Stimulated activated CD4-positive, alpha-beta T cell treated with anti-CD3 and anti-CD28 coated beads, TNF-alpha, amount 100 ng/mL, for 48 hours (primary cell): ENCODE measurements around the gene ZNHIT3.
"Not testable (repeated sequence)": the region's sequence is repeated elsewhere in the genome, so short reads cannot be mapped to it uniquely, and the experiment has no call there.

Experiments
- DNase-seq, 3 donors: peaks; one replicate each; pipeline ENCODE4 v3.0.0-alpha.2; 2020; ENCODE audit warnings: low read depth in 3 of 3

Gene ZNHIT3

DNA sequence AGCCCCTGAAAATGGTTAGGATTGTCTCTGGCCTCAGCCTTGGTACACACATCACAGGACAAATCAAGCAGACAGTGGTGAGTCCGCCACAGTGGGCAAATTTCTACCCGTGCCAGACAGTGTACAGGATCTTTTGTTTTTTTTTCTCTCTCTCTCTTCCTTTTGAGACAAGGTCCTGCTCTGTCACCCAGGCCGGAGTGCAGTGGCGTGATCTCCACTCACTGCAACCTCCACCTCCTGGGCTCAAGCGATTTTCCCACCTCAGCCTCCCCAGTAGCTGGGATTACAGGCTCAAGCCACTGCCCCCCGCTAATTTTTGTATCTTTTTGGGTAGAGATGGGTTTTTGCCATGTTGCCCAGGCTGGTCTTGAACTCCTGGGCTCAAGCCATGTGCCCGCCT is 2.5 kb upstream of the ZNHIT3 start:
- not testable (repeated sequence) for DNase-seq

DNA sequence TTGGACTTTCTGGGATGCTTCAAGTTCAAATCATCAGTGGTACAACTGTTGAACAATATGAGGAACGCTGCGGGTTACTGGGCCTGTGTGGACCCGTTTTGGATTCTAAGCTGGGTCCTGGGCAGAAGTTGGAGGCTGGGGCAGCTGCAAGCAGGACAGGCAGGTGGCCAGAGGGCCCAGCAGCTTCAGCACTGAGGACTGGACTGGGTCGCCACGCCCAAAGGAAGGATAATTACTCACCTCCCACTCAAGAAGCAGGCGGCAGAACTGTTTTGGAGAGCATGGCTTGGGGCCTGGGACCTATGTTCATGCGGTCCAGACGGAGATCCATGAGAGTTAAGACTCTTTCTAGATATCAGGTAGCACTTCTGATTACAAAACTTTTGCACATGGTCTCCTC is 1.5 kb upstream of the ZNHIT3 start:
- no peak for DNase-seq

DNA sequence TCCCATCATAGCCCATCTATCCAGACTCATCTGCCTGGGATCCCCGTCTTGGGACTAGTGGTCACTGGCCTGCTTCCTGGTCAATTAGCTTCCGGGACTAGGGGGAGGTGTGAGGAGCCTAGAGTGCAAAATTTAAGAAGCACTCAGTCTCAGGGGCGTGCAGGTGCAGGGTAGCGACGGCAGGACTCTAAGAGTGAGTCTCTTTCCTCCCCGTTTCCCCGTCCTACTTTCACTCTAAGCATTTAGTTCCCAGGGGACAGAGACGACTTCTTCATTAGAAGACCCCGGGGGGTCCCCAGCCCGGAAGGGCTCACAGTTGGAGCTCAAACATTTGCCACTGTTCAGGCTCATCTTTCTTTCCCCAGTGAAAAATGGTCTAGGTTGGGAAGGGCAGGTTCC is 677 bp upstream of the ZNHIT3 start:
- DNase-seq: no peak

DNA sequence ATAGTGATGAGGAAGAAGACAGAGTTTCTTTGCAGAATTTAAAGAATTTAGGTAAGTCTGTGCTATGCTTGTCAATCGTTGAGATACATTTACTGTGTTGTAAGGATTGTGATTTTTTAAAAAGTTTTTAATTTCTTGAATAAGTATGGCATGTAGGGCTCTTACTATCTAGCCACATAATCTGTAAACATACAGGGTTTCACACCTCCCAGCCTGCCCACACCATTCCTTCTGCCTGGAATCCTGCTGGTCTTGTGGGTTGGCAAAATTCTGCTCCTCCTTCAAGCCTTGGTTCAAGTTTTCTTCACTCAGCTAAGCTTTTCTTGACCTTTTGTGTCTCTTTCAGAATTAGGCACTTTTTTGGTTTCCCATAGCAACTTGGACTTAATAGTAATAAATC is 7.5 kb downstream of the ZNHIT3 start:
- no peak for DNase-seq

DNA sequence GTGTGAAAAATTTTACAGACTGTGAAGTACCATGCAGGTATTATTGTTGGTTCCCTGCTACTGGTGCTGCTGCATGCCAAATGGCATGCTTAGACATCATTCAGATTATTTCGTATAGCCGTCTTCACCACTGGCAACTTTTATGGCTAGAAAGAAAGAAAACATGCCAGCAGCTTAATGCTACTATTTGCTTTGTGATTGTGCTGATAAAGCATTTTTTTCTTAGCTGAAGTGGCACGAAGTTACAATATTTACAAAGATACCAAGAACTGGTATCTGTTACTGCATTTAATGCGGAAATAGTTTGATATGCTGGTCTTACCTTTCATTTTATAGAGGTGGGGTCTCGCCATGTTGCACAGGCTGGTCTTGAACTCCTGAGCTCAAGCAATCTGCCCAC is 8.2 kb downstream of the ZNHIT3 start:
- DNase-seq: no peak

DNA sequence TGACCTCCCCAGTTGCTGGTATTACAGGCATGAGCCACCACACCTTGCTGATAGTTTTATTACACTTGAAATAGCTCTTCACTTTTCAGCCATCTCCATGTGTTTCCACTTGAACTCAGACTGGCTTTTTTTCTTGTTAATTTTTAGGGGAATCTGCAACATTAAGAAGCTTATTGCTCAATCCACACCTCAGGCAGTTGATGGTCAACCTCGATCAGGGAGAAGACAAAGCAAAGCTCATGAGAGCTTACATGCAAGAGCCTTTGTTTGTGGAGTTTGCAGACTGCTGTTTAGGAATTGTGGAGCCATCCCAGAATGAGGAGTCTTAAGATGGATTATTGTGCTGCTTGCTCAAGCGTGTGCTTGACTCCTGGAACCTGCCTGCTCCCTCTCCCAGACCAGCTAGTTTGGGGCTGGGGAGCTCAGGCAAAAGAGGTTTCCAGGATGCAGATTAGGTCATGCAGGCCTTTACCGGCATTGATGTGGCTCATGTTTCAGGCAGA is 8.6 kb downstream of the ZNHIT3 start:
- no peak for DNase-seq

DNA sequence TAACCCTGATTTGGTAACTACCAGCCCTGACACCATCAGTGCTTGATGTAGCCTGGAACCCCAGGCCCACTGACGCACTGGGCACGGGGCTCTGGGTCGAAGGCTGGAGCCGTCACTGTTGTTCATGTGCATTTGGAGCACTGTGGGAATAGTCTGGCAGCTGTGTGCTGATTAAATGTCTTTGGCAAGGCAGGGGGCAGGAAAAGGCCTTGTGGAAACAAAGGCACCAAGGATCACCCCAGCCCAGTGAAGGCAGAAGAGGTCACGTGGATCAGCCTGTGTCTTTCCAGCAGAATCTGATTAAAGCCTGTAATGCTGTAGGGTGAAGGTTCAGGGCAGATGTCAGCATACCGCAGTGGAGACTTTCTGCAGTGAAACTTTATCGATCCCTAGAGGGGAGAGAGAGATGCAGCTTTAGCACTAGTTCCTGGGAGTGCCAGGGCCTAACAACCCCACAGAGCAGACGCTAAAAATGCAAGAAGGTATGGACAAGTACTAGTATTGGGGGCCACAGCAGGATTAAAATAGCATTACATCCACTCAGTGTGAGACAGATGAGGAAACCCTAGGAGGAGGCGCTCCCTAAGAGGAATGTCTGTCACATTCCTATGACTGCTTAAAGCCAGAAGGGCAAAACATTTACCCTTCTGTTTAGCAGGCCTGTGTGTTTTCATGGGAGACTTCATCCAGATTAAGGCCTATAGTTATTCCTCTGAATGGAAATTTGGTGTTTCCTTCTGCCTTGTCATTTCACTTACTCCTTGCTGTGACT is 9.7 kb downstream of the ZNHIT3 start:
- DNase-seq: no peak

DNA sequence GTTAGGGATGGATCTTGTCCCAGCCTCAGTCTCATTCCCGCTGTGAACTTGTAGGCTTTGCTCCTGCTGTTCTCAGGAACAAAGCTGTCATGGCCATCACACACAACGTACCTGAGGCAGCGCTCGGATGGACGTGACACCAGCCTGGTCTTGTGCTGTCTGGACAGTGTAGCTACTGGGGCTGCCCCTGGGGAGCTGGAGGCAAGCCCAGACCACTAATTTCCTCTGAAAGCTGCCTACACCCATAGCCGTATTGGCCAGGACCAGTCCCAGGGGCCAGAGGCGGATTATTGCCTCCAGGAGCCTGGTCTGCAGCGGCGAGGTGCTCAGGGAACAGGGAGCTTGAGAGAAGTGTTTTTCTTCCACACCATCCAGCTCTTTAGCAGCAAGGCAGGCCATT is 11.7 kb downstream of the ZNHIT3 start:
- no peak for DNase-seq

DNA sequence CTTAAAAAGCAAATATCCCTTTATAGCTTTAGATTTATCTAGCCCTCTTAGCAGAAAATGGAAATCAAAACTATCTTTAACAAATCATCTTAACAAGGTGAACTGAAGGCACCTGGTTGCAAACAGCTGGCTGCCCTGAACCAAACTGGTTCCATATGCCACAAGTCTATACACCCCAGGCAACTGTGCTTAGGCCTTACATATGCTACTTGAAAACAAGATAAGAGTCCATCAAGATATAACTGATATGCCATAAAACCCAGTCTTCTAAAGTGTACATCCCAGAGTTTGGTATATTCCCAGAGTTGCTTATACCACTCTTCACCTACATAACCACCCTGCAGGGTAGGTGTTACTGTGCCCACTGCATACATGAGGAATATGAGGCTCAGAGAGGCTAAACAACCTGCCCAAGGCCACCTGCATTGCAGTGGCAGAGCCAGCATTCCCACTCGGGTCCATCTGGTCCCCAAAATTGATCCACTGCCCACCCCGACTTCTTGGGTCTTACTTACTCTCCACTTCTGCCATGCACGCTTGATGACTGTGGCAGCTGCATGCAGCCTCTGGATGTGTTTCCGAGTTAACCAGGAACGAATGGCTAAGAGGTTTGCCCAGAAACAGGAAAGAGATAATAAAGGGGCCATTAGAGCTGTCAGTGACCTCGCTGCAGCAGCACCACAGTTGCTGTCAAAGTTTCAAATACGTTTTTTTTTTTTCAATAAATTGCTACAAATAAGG is 12.2 kb downstream of the ZNHIT3 start:
- no peak for DNase-seq

DNA sequence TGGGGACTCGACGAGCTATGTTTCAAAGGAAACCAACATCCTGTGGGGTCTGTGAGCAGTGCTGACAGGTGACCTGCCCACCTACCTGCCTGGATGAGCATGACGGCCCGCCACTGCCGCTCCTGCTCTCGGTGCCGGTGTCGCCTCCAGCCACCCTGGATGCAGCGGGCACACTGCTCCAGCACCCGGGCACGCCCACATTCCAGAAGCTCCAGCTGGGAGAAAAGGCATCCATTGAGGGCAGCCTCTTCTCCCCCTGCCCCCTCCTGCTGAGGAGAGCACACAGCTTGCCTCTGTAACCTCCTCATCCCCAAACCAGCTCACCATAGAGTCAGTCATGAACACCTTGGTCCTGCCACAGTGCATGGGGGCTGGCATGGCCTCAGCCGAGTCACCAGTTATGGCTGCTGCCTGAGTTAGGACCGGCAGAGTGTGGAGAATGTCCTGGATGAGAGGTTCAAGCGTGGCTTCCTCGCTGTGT is 14.3 kb downstream of the ZNHIT3 start:
- no peak for DNase-seq

DNA sequence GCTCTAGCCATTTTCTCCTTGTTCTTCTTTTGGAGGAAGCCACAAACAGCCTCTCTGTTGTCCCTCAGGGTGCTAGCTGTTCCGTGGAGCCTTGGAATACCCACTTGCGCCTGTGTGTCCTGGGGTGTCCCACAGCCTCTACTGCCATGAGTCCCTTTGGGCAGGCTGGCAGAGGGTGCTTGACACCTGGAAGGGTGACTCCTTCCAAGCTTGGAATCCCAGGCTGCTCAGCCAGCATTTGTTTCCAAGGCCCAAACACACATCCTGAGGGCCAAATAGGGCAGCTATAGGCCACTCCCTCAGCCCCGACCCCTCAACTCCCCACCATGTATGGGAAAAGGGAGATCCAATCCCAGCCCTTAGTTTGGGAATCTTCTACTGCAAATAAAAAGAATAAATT is 14.9 kb downstream of the ZNHIT3 start:
- no peak for DNase-seq

DNA sequence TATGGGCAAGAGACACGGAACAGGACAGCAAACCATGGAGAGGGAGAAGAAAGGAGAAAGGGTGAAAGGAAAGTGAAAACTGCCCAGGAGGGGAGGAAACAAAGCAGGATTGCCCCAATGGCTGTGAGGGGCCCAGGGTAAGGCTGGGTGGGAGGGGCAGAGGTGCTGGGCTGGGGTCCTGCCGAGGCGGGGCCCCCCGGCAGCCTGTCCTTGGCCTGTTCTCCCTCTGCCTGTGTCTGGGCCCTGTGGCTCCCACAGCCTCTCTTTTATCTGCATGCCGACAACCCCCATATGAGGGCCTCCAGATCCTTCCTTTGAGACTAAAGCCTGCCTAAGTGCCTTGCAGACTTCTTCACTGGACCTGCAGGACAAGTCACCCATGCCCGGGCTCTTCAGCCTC is 15.5 kb downstream of the ZNHIT3 start:
- DNase-seq: no peak

DNA sequence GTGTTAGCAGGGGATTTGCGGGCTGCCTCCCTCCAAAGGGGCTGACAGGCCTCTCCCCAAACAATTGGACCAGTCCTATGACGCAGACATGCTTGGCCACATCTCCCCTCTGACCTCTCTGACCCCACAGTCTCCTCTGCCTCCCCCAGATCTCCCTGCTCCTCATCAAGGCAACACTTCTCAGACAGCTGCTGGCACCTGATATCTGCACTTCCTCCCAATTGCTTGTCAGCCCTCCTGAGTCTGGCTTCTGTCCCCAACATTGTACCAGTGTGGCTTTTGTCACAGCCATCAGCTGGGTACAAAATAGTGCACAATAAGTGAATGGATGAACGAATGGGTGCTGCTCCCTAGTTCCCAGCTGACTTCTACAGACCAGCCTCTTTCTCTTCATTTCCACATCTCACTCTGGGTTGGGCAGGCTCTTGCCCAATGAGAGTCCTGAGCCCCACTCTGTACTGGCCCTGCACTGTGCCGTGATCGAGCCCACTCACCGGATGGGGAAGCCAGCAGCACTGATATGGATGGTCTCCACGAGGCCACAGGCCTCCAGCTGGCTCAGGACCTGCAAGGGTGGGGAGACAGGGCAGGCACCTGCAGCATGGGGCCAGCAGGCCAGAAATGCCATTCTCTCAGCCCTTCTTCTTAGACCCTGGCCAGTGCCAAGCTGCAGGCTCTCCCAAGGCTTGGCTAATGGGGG is 17.1 kb downstream of the ZNHIT3 start:
- DNase-seq: no peak

DNA sequence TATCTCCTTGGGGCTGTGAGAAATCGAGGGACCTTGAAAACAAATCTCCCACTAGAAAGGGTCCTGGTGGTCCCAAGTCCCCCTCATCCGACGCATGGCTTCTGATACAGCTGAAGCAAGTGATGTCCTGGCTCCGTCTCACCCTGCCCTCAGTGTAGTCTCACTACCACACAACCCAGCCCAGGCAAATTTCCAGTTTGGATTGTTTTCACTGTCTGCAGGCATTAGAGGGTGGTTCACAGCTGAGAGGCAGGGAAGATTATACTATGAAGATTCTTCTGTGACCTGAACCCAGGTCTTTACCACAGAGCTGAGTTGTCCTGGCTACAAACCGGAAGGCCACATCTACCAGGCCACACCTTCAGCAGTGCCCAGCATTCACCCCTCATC is 17.7 kb downstream of the ZNHIT3 start:
- DNase-seq: no peak

DNA sequence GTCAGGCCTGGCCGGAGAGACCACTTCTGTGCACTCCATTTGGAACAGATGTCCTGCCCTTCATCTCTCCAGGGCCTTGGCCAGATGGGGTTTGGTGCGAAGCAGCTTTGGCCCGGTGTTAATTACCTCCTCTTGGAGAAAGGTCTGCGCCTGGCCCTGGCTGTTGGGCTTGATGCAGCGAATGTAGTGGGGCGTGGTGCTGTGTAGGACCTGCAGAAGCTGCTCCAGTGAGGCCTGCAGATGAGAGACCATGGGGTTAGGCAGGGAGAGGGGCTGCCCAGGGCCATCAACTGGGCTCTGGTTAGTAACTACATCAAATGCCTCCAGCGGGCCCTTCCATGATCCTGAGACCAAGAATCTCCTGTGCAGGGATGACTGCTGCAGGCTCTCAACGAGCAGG is 18.7 kb downstream of the ZNHIT3 start:
- no peak for DNase-seq

DNA sequence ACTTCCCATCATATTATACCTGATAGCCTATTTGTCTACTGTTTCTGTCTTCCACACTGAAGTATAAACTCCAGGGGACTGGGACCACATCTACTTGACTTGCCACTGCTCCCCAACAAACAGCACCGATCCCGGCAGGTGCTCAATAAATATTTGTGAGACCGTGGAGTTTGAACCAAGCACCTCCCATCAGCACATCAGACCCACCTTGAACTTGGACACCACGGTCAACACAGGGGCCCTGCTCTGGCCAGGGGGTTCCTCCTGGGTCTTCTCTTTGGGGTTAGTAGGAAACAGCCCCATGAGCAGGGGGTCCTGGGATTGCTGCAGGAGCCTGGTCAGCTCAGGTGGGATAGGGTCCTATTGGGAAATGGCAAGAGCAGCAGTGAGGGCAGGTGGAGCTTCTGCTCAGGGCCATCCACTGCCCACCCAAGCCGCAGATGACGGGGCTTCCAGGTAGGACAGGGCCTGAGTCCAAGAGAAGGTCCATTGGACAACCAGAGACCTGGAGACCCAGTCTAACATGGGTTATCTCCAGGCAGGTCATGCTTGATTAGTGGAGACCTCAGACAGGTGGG is 19.9 kb downstream of the ZNHIT3 start:
- DNase-seq: no peak

DNA sequence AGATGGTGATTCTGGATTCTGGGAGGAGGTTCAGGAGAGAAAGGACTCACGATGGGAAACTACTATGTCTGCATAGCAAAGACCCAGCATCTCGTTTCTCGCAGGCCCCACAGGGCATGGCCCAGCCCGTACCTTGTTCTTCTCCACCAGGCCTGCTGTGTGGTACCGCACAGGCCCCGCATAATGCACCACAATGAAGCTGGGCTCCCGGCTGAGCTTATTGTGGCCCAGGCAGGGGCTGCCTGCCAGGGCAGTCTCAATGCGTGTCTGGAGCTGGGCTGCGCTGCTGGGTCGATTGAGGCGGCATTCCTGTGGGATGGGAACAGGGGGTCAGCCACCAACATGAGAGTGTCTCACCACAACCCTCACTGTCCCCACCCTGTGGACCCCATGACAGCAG is 20.4 kb downstream of the ZNHIT3 start:
- DNase-seq: no peak

DNA sequence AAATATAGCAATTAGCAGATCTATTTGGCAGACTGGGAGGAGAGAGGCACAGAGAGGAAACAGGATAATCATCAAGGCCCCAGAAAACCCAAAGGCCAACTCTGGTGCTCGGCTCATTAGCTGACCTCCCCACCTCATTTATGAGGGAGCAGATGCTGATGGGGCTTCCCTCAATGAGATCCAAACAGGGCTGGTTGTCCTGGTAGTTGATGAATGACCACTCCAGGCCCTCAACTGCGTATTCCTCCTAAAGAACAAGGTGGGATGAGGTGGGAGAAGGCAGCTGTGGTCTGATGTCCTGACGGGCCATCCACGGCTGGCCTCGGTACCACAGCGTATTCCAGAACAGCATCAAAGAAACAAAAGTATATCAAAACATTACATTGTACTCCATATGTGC is 20.8 kb downstream of the ZNHIT3 start:
- DNase-seq: no peak

DNA sequence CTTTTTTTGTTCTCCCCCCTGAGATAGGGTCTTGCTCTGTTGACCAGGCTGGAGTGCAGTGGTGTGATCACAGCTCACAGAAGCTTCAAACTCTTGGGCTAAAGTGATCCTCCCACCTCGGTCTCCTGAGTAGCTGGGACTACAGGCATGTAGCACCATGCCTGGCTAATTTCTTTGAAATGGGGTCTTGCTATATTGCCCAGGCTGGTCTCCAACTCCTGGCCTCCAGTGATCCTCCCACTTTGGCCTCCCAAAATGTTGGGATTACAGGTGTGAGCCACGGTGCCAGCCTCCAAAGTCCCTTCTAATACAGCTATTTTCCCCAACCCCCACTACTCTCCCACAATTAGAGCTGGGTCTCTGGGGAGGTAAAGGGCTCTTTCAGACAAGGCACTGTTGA is 22.0 kb downstream of the ZNHIT3 start:
- not testable (repeated sequence) for DNase-seq

DNA sequence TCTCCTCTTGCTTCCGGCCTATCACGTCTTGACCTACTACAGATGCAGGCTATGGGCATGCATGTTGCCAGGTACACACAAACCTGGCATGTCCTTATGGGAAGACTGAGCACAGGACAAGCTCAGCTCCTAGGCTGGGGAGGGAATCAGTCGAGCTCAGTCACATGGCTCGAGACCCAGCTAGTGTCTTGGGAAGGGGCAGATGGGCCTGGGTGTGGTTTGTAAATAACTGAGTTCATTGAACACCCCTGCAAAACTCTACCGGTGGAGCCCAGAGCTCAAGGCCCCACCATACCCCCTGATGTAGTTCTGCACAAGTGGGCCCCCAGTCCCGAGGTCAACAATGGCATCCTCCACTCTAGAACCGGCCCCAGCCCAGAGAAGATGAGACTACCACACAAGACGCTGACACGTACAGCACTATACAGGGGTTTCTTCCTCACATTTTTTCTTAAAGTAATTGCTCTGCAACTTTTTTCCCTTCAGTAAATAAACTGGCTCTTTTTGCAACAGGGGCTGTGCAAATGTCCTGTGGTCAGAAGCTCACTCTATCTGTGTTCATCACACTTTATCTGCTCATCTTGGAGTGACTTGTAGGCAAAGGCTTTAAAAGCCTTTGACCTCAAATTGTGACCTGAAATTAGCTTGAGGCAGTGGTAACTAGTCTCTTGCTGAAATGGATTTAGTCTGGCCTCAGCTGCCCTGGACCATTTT is 22.9 kb downstream of the ZNHIT3 start:
- DNase-seq: no peak

DNA sequence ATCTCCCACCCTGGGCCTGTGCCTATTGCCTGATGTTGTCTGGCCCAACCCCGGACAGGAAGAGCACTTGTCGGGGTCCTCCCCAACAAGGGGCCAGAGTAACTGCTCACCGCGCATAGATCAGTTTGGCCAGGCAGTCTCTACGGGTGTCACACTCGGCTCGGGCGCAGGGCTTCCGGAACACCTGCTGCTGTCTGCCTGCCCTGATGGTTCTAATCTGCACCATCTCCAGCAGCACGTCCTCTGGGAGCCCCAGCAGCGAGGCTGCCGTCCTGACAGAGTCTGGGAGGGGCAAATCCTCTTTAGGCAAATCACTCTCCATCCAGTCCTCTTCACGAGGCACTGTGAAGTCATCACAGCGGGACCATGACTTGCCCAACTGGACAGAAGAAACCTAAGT is 24.2 kb downstream of the ZNHIT3 start:
- DNase-seq: no peak

DNA sequence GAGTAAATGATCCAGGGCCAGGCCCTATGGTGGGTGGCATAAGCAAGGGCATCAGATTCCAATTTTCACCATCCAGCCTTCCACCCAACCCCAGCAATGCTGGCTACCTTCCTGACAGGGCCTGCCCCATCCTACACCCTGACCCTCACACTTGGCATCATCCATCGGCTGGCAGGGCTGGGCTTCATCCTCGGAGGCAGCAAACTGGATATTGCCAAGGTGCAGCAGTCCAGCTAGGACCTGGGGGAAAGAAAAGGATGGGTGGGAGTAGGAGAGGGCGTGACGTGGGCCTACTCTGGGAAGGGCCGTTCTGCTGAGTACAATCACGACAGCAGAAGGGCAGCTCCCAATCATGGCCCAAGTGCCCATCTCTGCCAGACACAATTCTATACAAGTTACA is 24.7 kb downstream of the ZNHIT3 start:
- no peak for DNase-seq
